Peyer's patch (tissue), 4 donors: ENCODE results near the gene SLC44A2.

Experiments
- POLR2A ChIP-seq, 2 donors: fragments of 450-650 bp; IDR thresholded peaks; one replicate each; pipeline ENCODE4 v1.5.1; 2017; ENCODE audit warnings: antibody characterized with exemption in 2 of 2, mild to moderate bottlenecking in 2 of 2, moderate library complexity in 2 of 2
- TF ChIP-seq, protein P1 (sequence below), 6 experiments: fragments of 450-650 bp in 4 of 6; fragments of 200-600 bp in 2 of 6; sonication (generic) in 1 of 6; IDR thresholded peaks; one replicate each; pipeline ENCODE4 v1.5.1; 2017 to 2019; ENCODE audit warnings: antibody characterized with exemption in 6 of 6, mild to moderate bottlenecking in 3 of 6, moderate library complexity in 1 of 6

DNA sequence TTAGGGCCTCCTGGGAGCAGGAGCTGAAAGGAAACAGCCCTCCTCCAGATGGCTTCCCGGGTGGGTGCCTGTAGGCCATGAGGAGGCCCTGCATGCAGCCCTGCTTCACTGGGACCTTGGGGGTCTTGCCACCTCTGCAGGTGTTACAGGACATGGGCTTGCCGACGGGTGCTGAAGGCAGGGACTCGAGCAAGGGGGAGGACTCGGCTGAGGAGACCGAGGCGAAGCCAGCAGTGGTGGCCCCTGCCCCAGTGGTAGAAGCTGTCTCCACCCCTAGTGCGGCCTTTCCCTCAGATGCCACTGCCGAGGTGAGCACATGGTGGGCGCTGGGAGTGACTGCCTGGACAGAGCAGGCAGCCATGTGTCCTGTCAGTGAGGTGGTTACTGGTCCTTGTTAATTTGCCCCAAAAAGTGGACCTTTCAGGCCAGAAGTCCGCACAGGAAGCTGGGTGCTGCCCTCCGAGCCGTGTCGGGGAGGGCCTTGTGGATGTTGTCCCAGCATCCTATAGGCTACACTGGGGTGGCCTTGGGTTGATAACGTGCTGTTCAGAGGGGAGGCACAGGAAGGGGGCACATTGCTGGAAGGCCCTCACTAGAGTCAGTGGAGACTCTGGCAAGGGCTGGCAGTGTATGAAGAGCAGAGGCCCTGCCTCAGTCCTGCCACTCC lies 57.2 kb downstream of the SLC44A2 start:
- TF ChIP-seq, protein P1, sequence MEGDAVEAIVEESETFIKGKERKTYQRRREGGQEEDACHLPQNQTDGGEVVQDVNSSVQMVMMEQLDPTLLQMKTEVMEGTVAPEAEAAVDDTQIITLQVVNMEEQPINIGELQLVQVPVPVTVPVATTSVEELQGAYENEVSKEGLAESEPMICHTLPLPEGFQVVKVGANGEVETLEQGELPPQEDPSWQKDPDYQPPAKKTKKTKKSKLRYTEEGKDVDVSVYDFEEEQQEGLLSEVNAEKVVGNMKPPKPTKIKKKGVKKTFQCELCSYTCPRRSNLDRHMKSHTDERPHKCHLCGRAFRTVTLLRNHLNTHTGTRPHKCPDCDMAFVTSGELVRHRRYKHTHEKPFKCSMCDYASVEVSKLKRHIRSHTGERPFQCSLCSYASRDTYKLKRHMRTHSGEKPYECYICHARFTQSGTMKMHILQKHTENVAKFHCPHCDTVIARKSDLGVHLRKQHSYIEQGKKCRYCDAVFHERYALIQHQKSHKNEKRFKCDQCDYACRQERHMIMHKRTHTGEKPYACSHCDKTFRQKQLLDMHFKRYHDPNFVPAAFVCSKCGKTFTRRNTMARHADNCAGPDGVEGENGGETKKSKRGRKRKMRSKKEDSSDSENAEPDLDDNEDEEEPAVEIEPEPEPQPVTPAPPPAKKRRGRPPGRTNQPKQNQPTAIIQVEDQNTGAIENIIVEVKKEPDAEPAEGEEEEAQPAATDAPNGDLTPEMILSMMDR (IDR thresholded peaks at IDR 0.05), result no peak
- TF ChIP-seq POLR2A (IDR thresholded peaks at IDR 0.05), result no peak
